Activated CD4-positive, alpha-beta T cell treated with anti-CD3 and anti-CD28 coated beads for 48 hours (primary cell): ENCODE data around the gene KANK3.
A peak's percentile ranks its signal among the peaks of the same experiment; 100 is the strongest.
"Not testable (repeated sequence)": the region's sequence is repeated elsewhere in the genome, so short reads cannot be mapped to it uniquely, and the experiment has no call there.

Source experiments
- DNase-seq: peaks from one replicate; pipeline ENCODE4 v3.0.0-alpha.2; 2020

KANK3 gene

DNA sequence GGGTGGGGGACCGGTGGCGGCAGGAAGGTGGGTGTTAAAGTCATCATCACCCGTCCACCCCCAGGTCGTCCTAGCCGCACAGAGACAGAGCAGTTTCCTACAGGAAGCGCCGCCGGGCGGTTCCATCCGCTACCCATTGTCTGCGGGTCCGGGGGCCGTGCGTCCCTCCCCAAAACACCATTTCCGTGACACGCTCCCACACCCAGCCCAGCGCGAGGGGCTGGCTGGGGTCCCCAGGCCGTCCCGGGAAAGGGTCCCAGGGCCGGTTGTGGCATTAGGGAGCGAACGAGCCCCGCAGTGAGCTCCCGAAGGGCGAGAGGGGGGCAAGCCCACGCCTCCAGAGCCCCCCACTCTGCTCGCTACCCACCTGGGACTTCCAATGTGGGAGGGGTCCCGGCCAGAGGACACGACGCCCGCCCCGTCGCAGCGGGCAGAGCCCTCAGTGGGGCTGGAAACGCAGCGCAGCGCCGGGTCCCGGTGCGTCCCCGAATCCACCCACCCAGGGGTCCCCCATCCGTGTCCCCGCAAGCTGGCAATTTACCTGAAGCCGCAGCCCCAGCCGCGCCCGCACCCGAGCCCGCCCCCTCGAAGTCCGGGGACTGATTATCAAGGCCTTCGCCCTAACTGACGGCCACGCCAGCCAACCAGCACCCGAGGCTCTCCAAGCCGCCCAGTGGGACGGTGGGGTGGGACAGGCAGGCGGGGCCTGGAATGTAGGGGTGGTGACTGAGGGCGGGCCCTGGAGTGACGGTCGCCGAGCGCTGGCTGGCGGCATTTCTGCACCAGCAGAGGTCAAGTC is at the start of gene KANK3:
TSS of gene KANK3 (minus strand) at position 579 of the 799 bp plus-strand sequence. CDS start 5,434 bp downstream, outside the sequence.
- peak; percentile 96 for DNase-seq

DNA sequence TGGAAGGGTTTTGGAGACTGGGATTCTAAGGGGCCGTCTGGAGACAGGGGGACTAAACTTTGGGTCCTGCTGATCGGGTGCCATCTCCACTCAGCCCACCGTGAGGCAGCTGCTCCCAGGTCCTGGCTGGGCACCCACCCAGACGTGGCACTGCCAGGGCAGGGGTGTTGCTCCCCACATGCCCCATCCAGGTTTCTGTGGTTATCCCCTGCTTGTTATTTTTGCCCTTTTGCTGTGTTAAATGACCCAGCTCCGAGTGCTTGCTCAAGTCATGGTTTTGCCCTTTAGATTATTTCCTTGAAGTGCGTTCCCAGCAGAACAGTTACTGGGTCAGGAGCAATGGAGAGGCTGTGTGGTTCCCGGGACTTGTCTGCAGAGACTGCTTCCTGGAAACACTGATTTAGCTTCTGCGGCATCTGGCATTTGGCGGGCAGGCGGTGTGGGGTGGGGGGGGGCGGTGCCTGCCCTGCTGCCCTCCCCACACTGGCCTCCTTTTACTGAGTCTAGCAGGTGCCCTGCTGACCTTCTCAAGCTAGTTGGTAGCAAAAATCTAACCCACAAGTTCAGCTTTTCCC is 49.0 kb upstream of the KANK3 start:
- DNase-seq, result no peak

GRCh38 chr19:8391198-8392016 is 48.3 kb upstream of the KANK3 start:
- DNase-seq, result no peak

- DNase-seq, result peak; percentile 98
These were observed 47.5 kb upstream of the KANK3 start for GRCh38 chr19:8390617-8390981.

DNA sequence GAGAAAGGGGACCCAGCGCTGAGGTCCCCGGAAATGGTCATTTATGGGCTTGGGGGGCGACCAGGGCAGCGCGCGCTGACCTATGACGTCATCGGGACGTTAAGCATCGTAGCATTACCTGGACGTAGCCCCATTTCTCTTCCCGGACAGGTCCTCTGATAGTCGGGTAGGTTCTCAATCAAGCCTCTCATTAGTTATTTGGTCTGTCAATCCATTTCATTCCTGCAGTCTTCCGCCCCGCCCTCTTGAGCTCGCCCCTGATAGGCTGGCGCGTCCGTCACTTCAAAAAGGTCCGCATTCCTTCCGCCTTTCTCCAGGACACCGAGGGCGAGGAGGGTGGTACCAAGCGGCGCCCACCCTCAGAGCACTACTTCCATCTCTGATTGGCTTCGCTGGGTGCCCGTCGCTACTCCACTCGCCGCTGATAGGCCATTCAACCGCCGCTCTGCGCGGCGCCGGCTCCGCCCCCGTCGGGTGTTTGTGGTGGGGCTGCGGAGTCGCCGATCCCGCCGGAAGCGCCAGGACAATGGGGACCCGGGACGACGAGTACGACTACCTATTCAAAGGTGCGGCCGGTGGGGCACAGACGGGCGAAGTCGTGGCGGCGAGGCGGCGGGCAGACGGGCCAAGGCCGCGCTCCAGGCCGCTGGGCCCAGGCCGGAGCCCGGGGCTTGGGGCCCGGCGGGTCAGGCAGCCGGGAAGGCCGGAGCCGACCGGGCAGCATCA is 47.0 kb upstream of the KANK3 start, which contains the start of gene RAB11B:
TSS of gene RAB11B (plus strand) at position 470 of the 726 bp plus-strand sequence. CDS start at position 527, 57 bp downstream.
- peak; percentile 99 for DNase-seq

DNA sequence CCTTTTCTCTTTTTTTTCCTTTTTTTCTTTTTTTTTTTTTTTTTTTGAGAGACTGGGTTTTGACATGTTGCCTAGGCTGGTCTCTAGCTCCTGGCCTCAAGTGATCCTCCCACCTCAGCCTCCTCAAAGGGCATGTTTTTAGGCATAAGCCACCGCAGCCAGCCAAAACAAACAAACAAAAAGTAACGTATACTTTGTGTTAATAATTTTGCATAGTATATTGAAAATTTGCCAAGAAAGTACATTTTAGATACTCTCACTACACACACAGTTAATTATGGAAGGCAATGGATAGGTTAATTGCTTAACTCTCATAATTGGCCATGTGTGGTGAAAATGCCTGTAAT is 45.5 kb upstream of the KANK3 start:
- no peak for DNase-seq

DNA sequence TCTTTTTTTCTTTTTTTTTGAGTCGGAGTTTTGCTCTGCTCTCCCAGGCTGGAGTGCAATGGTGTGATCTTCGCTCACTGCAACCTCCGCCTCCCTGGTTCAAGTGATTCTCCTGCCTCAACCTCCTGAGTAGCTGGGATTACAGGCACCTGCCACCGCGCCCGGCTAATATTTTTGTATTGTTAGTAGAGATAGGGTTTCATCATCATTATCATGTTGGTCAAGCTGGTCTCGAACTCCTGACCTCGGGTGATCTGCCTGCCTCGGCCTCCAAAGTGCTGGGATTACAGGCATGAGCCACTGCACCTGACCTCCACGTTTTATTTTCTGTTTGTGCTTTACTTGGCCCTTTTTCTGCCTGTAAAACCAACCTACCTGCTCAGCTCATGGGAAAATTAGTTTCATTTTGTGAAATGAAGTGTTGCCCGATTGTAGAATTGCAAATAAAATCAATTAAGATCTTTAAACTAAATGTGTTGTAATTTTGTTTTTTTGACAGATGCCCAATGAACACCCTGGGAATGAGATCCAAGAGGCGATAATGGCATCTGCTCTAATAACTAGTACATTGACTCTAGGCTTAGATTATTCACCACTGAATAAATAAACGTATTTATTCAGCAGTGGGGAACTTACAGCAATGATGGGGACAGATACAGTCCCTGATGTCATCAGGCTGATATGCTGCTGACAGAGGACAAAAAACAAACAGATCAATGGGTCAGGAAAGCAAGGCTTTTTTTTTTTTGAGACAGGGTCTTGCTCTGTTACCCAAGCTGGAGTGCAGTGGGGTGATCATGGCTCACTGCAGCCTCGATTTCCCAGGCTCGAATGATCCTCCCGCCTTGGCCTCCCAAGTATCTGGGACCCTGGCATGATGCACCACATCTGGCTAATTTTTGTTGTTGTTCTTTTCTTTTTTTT is 44.9 kb upstream of the KANK3 start:
- DNase-seq, result no peak

GRCh38 chr19:8386990-8387389 is 43.9 kb upstream of the KANK3 start:
- no peak for DNase-seq

- DNase-seq, result not testable (repeated sequence)
These were observed 43.4 kb upstream of the KANK3 start for GRCh38 chr19:8386419-8386818.

GRCh38 chr19:8385566-8385965 is 42.5 kb upstream of the KANK3 start:
- DNase-seq, result not testable (repeated sequence)

DNA sequence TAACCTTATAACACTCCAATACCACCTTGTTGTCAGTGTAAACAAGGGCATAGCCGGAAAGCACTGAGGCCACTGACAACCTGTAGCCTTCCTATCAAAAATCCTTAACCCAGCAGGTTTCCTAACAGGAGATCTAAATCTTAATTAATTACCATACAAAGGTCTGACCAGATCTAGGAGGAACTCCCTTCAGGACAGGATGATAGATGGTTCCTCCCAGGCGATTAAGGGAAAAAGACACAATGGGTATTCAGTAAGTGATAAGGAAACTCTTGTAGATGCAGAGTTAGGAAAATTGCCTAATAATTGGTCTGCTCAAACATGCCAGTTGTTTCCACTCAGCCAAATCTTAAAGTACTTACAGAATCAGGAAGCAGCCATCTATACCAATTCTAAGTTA is 42.0 kb upstream of the KANK3 start:
- DNase-seq, result not testable (repeated sequence)

DNA sequence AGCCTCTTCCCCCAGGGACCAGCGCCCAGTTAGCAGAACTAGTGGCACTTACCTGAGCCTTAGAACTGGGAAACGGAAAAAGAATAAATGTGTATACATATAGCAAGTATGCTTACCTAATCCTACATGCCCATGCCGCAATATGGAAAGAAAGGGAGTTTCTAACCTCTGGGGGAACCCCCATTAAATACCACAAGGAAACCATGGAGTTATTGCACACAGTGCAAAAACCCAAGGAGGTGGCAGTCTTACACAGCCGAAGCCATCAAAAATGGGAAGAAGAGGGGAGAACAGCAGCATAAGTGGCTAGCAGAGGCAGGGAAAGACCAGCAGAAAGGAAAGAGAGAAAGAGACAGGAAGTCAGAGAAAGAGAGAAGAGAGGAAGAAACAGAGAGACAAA is 41.5 kb upstream of the KANK3 start:
- not testable (repeated sequence) for DNase-seq

DNA sequence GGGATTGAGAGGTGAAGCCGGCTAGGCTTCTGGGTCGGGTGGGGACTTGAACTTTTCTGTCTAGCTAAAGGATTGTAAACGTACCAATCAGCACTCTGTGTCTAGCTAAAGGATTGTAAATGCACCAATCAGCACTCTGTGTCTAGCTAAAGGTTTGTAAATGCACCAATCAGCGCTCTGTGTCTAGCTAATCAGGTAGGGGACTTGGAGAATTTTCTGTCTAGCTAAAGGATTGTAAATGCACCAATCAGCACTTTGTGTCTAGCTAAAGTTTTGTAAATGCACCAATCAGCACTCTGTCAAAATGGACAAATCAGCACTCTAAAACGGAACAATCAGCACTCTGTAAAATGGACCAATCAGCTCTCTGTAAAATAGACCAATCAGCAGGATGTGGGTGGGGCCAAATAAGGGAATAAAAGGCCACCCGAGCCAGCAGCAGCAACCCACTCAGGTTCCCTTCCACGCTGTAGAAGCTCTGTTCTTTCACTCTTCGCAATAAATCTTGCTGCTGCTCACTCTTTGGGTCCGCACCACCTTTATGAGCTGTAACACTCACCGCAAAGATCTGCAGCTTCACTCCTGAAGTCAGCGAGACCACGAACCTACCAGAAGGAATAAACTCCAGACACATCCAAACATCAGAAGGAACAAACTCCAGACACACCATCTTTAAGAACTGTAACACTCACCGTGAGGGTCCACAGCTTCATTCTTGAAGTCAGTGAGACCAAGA is 36.3 kb upstream of the KANK3 start:
- DNase-seq, result not testable (repeated sequence)

DNA sequence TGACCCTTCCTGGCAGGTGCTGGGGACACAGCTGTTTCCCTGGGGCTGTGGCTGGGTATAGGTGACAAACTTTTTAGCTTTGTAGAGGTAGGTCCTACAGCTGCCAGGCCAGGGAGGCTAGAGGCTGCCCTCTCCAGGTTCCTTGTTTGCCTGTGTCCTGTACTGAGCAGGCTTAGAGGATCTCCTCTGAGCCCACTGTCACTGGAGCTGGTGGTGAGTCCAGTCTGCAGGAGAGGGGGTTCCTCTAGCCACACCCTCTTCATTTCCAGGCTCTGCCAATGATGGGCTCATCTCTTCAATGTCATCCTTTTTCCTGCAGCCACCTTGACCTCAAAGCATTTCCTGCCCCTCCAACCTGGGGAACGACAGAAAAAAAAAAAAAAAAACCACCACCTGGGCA is 34.5 kb upstream of the KANK3 start:
- no peak for DNase-seq

DNA sequence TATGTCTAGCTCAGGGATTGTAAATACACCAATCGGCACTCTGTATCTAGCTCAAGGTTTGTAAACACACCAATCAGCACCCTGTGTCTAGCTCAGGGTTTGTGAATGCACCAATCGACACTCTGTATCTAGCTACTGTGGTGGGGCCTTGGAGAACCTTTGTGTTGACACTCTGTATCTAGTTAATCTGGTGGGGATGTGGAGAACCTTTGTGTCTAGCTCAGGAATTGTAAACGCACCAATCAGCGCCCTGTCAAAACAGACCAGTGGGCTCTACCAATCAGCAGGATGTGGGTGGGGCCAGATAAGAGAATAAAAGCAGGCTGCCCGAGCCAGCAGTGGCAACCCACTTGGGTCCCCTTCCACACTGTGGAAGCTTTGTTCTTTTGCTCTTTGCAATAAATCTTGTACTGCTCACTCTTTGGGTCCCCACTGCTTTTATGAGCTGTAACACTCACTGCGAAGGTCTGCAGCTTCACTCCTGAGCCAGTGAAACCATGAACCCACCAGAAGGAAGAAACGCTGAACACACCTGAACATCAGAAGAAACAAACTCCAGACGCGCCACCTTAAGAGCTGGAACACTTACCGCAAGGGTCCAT is 33.4 kb upstream of the KANK3 start:
- DNase-seq, result not testable (repeated sequence)

GRCh38 chr19:8375766-8376165 is 32.7 kb upstream of the KANK3 start:
- not testable (repeated sequence) for DNase-seq

GRCh38 chr19:8373867-8374813 is 31.1 kb upstream of the KANK3 start:
- no peak for DNase-seq

DNA sequence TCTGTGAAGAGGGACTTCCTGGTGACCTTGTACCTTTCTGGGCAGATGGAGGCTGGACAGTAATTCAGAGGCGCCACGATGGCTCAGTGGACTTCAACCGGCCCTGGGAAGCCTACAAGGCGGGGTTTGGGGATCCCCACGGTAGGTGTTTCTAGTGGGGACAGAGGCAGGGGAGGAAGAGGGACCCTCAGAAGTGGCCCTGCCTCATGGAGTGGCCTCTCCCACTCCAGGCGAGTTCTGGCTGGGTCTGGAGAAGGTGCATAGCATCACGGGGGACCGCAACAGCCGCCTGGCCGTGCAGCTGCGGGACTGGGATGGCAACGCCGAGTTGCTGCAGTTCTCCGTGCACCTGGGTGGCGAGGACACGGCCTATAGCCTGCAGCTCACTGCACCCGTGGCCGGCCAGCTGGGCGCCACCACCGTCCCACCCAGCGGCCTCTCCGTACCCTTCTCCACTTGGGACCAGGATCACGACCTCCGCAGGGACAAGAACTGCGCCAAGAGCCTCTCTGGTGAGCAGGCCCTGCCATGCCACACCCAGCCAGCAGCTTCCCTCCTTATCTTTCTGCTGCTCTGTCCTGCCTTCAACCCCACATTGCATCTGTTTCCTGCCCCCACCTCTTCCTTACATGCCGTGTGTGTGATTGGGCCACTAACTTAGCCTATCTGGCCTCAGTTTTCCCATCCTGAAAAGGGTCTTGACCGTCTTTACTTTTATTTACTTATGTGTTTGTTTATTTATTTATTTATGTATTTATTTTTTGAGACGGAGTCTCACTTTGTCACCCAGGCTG is 28.1 kb upstream of the KANK3 start:
- DNase-seq, result no peak
